GM18505 (cell line): ENCODE results near the gene WASHC3.

Experiments used
- ATAC-seq: cut with Tn5 transposase; IDR thresholded peaks from one replicate; pipeline ENCODE4 v1.9.1; 2021; ENCODE audit not compliant: unreplicated experiment
- POLR2A ChIP-seq: IDR thresholded peaks from 4 replicates; pipeline ENCODE4 v1.6.1; 2011; ENCODE audit warnings: borderline replicate concordance; ENCODE audit not compliant: insufficient read depth, insufficient read length; ENCODE audit errors: extremely low read depth

Gene WASHC3

GRCh38 chr12:101982307-101982706 lies 79.5 kb downstream of the WASHC3 start:
- no peak for TF ChIP-seq POLR2A
- ATAC-seq: no peak

GRCh38 chr12:101981868-101982267 lies 79.9 kb downstream of the WASHC3 start:
- no peak for TF ChIP-seq POLR2A
- ATAC-seq: no peak

- no peak for ATAC-seq
- no peak for TF ChIP-seq POLR2A
Measured at GRCh38 chr12:101968770-101969169, 93.0 kb downstream of the WASHC3 start.

- ATAC-seq: no peak
- TF ChIP-seq POLR2A: no peak
Measured at GRCh38 chr12:101967506-101967905, 94.3 kb downstream of the WASHC3 start.

- no peak for TF ChIP-seq POLR2A
- no peak for ATAC-seq
Measured at GRCh38 chr12:101966496-101966895, 95.3 kb downstream of the WASHC3 start.

GRCh38 chr12:101963697-101964096 lies 98.1 kb downstream of the WASHC3 start:
- ATAC-seq: no peak
- no peak for TF ChIP-seq POLR2A
